HEK293 (cell line): Measurements from ENCODE around the gene COQ8B.

Experiments used
- CTCF ChIA-PET: fragments of 350-600 bp; formaldehyde crosslinking; extraction: SDS; loops from one replicate; lab custom pipeline; 2021; ENCODE audit warnings: antibody characterized with exemption; lab: Yijun Ruan, JAX
- POLR2A ChIA-PET: fragments of 300-600 bp; formaldehyde crosslinking; extraction: SDS; loops from one replicate; lab custom pipeline; 2020; ENCODE audit warnings: antibody characterized with exemption, inconsistent platforms; lab: Yijun Ruan, JAX
- H3K27ac ChIP-seq: fragments of 200-500 bp; sonication (Bioruptor generic); 2 replicates; pipeline ENCODE4 v1.5.1; 2014; ENCODE audit warnings: low read depth, low read length, control low read depth, inconsistent platforms; ENCODE audit errors: extremely low read depth
- H3K36me3 ChIP-seq, 2 experiments: fragments of 200-500 bp in 1 of 2; sonication (Bioruptor generic) in 1 of 2; 1 replicate in 1 of 2; 2 replicates in 1 of 2; pipeline ENCODE4 v1.5.1; 2014 to 2017; ENCODE audit warnings: inconsistent platforms in 2 of 2, low read length in 2 of 2; ENCODE audit not compliant: control insufficient read depth in 2 of 2, insufficient read depth in 1 of 2
- H3K4me1 ChIP-seq: fragments of 200-500 bp; sonication (Bioruptor generic); 2 replicates; pipeline ENCODE4 v1.5.1; 2014; ENCODE audit warnings: mild to moderate bottlenecking, low read length, inconsistent platforms; ENCODE audit not compliant: control insufficient read depth, insufficient read depth
- H3K4me3 ChIP-seq: 2 replicates; pipeline ENCODE4 v1.5.1; 2011; ENCODE audit warnings: low read depth, mild to moderate bottlenecking, control low read depth, low read length, moderate library complexity
- H3K9me3 ChIP-seq: fragments of 200-500 bp; sonication (Bioruptor generic); 2 replicates; pipeline ENCODE4 v1.5.1; 2014; ENCODE audit warnings: low read depth, low read length, inconsistent platforms; ENCODE audit not compliant: control insufficient read depth, insufficient read depth
- EGR2 ChIP-seq: fragments of 450-650 bp; formaldehyde crosslinking; IDR thresholded peaks from 2 replicates; pipeline ENCODE4 v1.5.1; 2016; ENCODE audit warnings: low read depth, missing biosample characterization, missing genetic modification characterization
- GLIS2 ChIP-seq: fragments of 450-650 bp; formaldehyde crosslinking; IDR thresholded peaks from 2 replicates; pipeline ENCODE4 v1.5.1; 2016; ENCODE audit warnings: missing biosample characterization, missing genetic modification characterization
- KLF1 ChIP-seq: fragments of 450-650 bp; formaldehyde crosslinking; IDR thresholded peaks from 2 replicates; pipeline ENCODE4 v1.5.1; 2016; ENCODE audit warnings: missing biosample characterization, missing genetic modification characterization
- KLF16 ChIP-seq: fragments of 450-650 bp; formaldehyde crosslinking; IDR thresholded peaks from 2 replicates; pipeline ENCODE4 v1.5.1; 2017; ENCODE audit warnings: missing biosample characterization, missing genetic modification characterization
- KLF8 ChIP-seq: fragments of 450-650 bp; formaldehyde crosslinking; IDR thresholded peaks from 2 replicates; pipeline ENCODE4 v1.5.1; 2016; ENCODE audit warnings: missing biosample characterization, missing genetic modification characterization
- MEIS1 ChIP-seq: sonication (generic); formaldehyde crosslinking; IDR thresholded peaks from 2 replicates; pipeline ENCODE4 v1.8.1; 2022; ENCODE audit warnings: missing genetic modification reagents, mild to moderate bottlenecking, borderline replicate concordance
- YY2 ChIP-seq: fragments of 450-650 bp; formaldehyde crosslinking; IDR thresholded peaks from 2 replicates; pipeline ENCODE4 v1.5.1; 2016; ENCODE audit warnings: missing biosample characterization, missing genetic modification characterization
- ZBTB1 ChIP-seq: fragments of 450-650 bp; formaldehyde crosslinking; IDR thresholded peaks from 2 replicates; pipeline ENCODE4 v1.5.1; 2016; ENCODE audit warnings: missing biosample characterization, missing genetic modification characterization
- ZBTB11 ChIP-seq: fragments of 450-650 bp; formaldehyde crosslinking; conservative IDR thresholded peaks from 2 replicates; pipeline ENCODE4 v1.5.1; 2016; ENCODE audit warnings: low read depth, missing biosample characterization, missing genetic modification characterization
- ZBTB48 ChIP-seq: fragments of 450-650 bp; formaldehyde crosslinking; IDR thresholded peaks from 2 replicates; pipeline ENCODE4 v1.5.1; 2016; ENCODE audit warnings: missing biosample characterization, missing genetic modification characterization
- ZFP37 ChIP-seq: fragments of 450-650 bp; formaldehyde crosslinking; IDR thresholded peaks from 2 replicates; pipeline ENCODE4 v1.5.1; 2016; ENCODE audit warnings: missing biosample characterization, missing genetic modification characterization
- ZNF140 ChIP-seq: fragments of 450-650 bp; formaldehyde crosslinking; IDR thresholded peaks from 2 replicates; pipeline ENCODE4 v1.5.1; 2016; ENCODE audit warnings: missing biosample characterization, missing genetic modification characterization
- ZNF146 ChIP-seq: fragments of 450-650 bp; formaldehyde crosslinking; IDR thresholded peaks from 2 replicates; pipeline ENCODE4 v1.5.1; 2016; ENCODE audit warnings: missing biosample characterization, missing genetic modification characterization
- ZNF169 ChIP-seq: fragments of 450-650 bp; formaldehyde crosslinking; IDR thresholded peaks from 2 replicates; pipeline ENCODE4 v1.5.1; 2016; ENCODE audit warnings: missing biosample characterization, missing genetic modification characterization
- ZNF398 ChIP-seq: fragments of 450-650 bp; formaldehyde crosslinking; IDR thresholded peaks from 2 replicates; pipeline ENCODE4 v1.5.1; 2017; ENCODE audit warnings: missing biosample characterization, missing genetic modification characterization
- ZNF521 ChIP-seq: fragments of 450-650 bp; formaldehyde crosslinking; IDR thresholded peaks from 2 replicates; pipeline ENCODE4 v1.5.1; 2017; ENCODE audit warnings: missing biosample characterization, mild to moderate bottlenecking, missing genetic modification characterization
- ZNF544 ChIP-seq: fragments of 450-650 bp; formaldehyde crosslinking; IDR thresholded peaks from 2 replicates; pipeline ENCODE4 v1.5.0; 2017; ENCODE audit warnings: missing biosample characterization, missing genetic modification characterization
- ZNF658 ChIP-seq: fragments of 450-650 bp; formaldehyde crosslinking; IDR thresholded peaks from 2 replicates; pipeline ENCODE4; 2016; ENCODE audit warnings: missing biosample characterization, missing genetic modification characterization
- ZNF777 ChIP-seq: fragments of 450-650 bp; formaldehyde crosslinking; IDR thresholded peaks from 2 replicates; pipeline ENCODE4 v1.5.1; 2017; ENCODE audit warnings: missing biosample characterization, missing genetic modification characterization, borderline replicate concordance
- ZNF792 ChIP-seq: fragments of 450-650 bp; formaldehyde crosslinking; IDR thresholded peaks from 2 replicates; pipeline ENCODE4 v1.5.1; 2016; ENCODE audit warnings: missing biosample characterization, missing genetic modification characterization
- ZNF837 ChIP-seq: fragments of 450-650 bp; formaldehyde crosslinking; IDR thresholded peaks from 2 replicates; pipeline ENCODE4 v1.5.1; 2016; ENCODE audit warnings: missing biosample characterization, missing genetic modification characterization
- TF ChIP-seq, protein P1 (sequence below): fragments of 450-650 bp; formaldehyde crosslinking; IDR thresholded peaks from 2 replicates; pipeline ENCODE4 v1.5.1; 2016; ENCODE audit warnings: missing biosample characterization, missing genetic modification characterization
- TF ChIP-seq, protein P2 (sequence below): fragments of 450-650 bp; formaldehyde crosslinking; IDR thresholded peaks from 2 replicates; pipeline ENCODE4 v1.5.1; 2016; ENCODE audit warnings: missing biosample characterization, missing genetic modification characterization

COQ8B gene

DNA sequence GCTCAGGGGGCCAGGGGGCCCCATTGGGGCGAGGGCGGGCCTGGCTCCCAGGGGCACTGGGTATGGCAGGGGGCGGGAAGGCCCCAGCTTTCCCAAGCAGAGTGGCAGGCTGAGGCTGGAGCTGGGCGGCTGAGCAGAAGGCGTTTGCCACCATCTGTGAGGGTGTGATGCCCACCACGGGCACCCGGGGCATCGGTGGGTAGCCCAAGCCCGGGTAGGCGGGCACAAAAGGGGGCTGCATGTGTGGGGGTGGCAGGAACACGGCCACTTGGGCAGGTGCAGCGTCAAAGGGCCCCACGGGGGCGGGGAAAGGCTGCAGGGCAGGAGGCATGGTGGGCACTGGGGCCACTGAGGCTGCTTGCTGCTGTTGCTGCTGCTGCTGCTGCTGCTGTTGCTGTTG is 49.1 kb downstream of the COQ8B start:
- TF ChIP-seq EGR2 (tag by site-specific recombination) (peak; percentile 35; the same call in 1 of the 2 replicates), ZNF169 (tag by site-specific recombination) (no peak), ZNF544 (tag by site-specific recombination) (no peak), ZNF398 (no peak), GLIS2 (tag by site-specific recombination) (peak; percentile 17), ZNF837 (tag by site-specific recombination) (no peak)
- TF ChIP-seq, protein P1, sequence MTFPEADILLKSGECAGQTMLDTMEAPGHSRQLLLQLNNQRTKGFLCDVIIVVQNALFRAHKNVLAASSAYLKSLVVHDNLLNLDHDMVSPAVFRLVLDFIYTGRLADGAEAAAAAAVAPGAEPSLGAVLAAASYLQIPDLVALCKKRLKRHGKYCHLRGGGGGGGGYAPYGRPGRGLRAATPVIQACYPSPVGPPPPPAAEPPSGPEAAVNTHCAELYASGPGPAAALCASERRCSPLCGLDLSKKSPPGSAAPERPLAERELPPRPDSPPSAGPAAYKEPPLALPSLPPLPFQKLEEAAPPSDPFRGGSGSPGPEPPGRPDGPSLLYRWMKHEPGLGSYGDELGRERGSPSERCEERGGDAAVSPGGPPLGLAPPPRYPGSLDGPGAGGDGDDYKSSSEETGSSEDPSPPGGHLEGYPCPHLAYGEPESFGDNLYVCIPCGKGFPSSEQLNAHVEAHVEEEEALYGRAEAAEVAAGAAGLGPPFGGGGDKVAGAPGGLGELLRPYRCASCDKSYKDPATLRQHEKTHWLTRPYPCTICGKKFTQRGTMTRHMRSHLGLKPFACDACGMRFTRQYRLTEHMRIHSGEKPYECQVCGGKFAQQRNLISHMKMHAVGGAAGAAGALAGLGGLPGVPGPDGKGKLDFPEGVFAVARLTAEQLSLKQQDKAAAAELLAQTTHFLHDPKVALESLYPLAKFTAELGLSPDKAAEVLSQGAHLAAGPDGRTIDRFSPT (tag by site-specific recombination), result peak; percentile 96
- TF ChIP-seq, all 188 proteins: peak for 3
- Histone ChIP-seq H3K9me3 (no peaks in the 10 kb centered on the region; the same call in 1 of the 2 replicates), H3K4me3 (no peak overlapping the region), H3K27ac (no peak overlapping the region), H3K36me3 (peaks cover 20 to 52% of the 10 kb centered on the region in 2 experiments), H3K4me1 (peaks cover 13% of the 10 kb centered on the region)
- ChIA-PET CTCF (interaction anchor here (1.2 to 1.6 kb wide), 2 partner anchors 139 to 477 kb away, joined by 5 read pairs; no protein-coding TSS in a partner anchor), POLR2A (no interaction called here)

DNA sequence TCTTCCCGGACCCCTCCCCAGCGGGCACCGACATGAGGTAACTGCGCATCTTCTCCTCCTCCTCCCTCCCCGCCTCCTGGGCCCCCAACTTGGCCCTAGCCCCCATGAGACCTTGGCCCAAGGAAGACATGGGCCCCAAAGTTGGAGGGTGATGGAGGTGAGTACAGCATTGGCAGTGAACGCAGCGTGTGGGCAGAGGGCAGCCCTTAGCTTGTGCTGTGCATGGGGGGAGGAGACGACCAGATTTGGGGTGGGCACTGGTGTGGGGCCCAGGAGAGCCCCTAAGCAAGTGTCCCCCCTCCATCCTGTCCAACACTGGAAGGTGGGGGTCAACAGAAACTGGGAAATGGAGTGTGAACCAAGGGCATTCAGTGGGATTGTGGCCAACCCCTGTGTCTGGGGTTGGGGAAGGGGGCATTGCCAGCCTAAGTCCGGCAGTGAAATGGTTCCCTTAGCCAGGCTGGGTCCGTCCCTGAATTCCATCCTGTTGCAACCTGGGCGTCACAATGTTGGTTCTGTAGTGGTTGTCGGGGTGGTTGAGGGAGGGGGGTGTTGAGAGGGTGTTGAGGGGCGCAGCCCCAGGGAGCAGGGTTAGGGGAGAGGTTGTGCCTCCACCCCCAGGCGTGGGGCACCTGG is 49.8 kb downstream of the COQ8B start:
- Histone ChIP-seq H3K4me3 (no peak overlapping the region), H3K27ac (no peak overlapping the region), H3K9me3 (no peaks in the 10 kb centered on the region), H3K4me1 (peaks cover 13% of the 10 kb centered on the region), H3K36me3 (peaks cover 13 to 45% of the 10 kb centered on the region in 2 experiments)
- ChIA-PET POLR2A (no interaction called here), CTCF (interaction anchor here (1.2 to 1.6 kb wide), 2 partner anchors 140 to 478 kb away, joined by 3 to 5 read pairs; no protein-coding TSS in a partner anchor)
- no peak for TF ChIP-seq ZBTB1 (tag by site-specific recombination)
- TF ChIP-seq MEIS1, result no peak
- peak; percentile 12; the same call in 1 of the 2 replicates for TF ChIP-seq ZBTB48
- TF ChIP-seq ZNF792 (tag by site-specific recombination), result no peak
- no peak for TF ChIP-seq ZNF544 (tag by site-specific recombination)
- 0 out of 2 replicates have a peak, but pooled peaks have one; percentile 29 for TF ChIP-seq ZNF777 (tag by site-specific recombination)
- 0 out of 2 replicates have a peak, but pooled peaks have one; percentile 48 for TF ChIP-seq KLF16 (tag by site-specific recombination)
- TF ChIP-seq, protein P1 (tag by site-specific recombination), result peak; percentile 84
- TF ChIP-seq ZNF140 (tag by site-specific recombination), result no peak
- 0 out of 2 replicates have a peak, but pooled peaks have one; percentile 11 for TF ChIP-seq ZNF146 (tag by site-specific recombination)
- no peak for TF ChIP-seq ZNF521
- TF ChIP-seq ZBTB11, result peak; percentile 98
- 0 out of 2 replicates have a peak, but pooled peaks have one; percentile 24 for TF ChIP-seq ZNF658 (tag by site-specific recombination)
- TF ChIP-seq ZFP37, result no peak
- TF ChIP-seq, protein P2, sequence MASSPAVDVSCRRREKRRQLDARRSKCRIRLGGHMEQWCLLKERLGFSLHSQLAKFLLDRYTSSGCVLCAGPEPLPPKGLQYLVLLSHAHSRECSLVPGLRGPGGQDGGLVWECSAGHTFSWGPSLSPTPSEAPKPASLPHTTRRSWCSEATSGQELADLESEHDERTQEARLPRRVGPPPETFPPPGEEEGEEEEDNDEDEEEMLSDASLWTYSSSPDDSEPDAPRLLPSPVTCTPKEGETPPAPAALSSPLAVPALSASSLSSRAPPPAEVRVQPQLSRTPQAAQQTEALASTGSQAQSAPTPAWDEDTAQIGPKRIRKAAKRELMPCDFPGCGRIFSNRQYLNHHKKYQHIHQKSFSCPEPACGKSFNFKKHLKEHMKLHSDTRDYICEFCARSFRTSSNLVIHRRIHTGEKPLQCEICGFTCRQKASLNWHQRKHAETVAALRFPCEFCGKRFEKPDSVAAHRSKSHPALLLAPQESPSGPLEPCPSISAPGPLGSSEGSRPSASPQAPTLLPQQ, result peak; percentile 35; the same call in 1 of the 2 replicates
- peak; percentile 55; the same call in 1 of the 2 replicates for TF ChIP-seq KLF8 (tag by site-specific recombination)
- peak; percentile 52 for TF ChIP-seq KLF1 (tag by site-specific recombination)
- peak; percentile 46; the same call in 1 of the 2 replicates for TF ChIP-seq YY2 (tag by site-specific recombination)
